ENCODE results near the gene HSP90B1.

Gene HSP90B1

DNA sequence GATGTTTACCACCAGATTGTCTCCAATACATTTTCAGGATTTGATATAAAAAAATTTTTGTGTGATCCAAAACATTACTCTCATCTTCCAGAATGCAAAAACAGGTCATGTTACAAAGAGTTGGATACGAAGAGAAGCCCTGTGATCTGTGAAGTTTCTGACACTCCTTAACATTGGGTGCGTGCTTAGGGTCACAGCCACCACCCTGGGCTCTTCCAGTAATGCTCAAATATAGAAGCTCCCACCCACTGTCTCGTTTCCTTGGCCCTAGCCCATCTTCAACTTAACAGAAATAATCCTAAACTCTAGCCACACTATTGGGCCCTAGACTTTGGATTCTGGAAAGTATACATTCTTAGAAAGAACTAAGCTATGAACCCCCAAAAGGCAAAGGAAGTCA, 32.9 kb upstream of the HSP90B1 start:
- H3K9me3 ChIP-seq (ENCODE audit: insufficient read depth, low read length) = no peaks in the 10 kb centered on the region
- no peaks in the 10 kb centered on the region for H3K36me3 ChIP-seq (ENCODE audit: insufficient read depth, insufficient read length, low read length)
- no peak for TF ChIP-seq SUZ12 (IDR thresholded peaks at IDR 0.05; ENCODE audit: extremely low read depth, insufficient read depth, insufficient read length)
- TF ChIP-seq YY1 (IDR thresholded peaks at IDR 0.05; ENCODE audit: insufficient read depth, insufficient read length) = no peak
- H3K9ac ChIP-seq (ENCODE audit: insufficient read length, low read depth) = no peak overlapping the region
- H3K4me3 ChIP-seq (ENCODE audit: insufficient read length, low read depth) = no peak overlapping the region
- DNase-seq (ENCODE audit: low read depth, low spot score) = no peak
- no peaks in the 10 kb centered on the region for H3K4me1 ChIP-seq (ENCODE audit: insufficient read depth, insufficient read length)
- no peaks in the 10 kb centered on the region for H3K27me3 ChIP-seq (ENCODE audit: insufficient read depth, insufficient read length)

DNA sequence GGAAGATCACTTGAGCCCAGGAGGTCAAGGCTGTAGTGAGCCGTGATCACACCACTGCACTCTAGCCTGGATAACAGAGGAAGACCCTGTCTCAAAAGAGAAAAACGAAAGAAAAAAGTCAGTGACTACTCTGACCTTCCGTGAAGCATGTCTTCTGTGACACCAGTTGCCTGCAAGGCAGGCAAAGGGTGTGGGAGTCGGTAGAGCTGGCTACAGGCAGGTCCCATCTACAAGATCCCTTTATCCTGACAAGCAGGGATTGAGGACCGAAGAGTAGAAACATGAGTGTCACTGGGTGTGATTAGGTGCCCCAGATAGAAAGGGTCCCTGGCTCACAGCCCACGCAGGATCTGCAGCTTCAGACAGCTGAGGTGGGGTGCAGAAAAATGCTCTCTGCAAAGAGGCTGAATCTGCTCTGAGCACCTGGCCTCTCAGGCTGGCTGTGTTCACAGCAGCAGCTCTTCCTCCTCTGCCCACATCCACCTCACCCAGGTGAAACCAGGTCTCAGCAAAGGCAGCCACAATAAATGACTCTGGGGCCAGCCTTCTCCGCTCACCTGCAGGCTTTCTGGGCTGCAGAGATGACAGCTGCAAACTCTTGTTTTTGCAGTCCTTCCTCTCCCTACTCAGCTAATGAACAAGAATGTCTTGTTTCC, 28.6 kb upstream of the HSP90B1 start:
- Histone ChIP-seq H3K36me3 (ENCODE audit: insufficient read depth, insufficient read length, low read length) (no peaks in the 10 kb centered on the region), H3K27me3 (ENCODE audit: insufficient read depth, insufficient read length) (peaks cover 10% of the 10 kb centered on the region), H3K9ac (ENCODE audit: insufficient read length, low read depth) (no peak overlapping the region), H3K9me3 (ENCODE audit: insufficient read depth, low read length) (no peaks in the 10 kb centered on the region), H3K4me3 (ENCODE audit: insufficient read length, low read depth) (no peak overlapping the region), H3K4me1 (ENCODE audit: insufficient read depth, insufficient read length) (no peaks in the 10 kb centered on the region)
- TF ChIP-seq YY1 (IDR thresholded peaks at IDR 0.05; ENCODE audit: insufficient read depth, insufficient read length) (no peak), ZNF274 (IDR thresholded peaks at IDR 0.05; ENCODE audit: low read depth, low read length) (no peak), SUZ12 (IDR thresholded peaks at IDR 0.05; ENCODE audit: extremely low read depth, insufficient read depth, insufficient read length) (no peak)
- DNase-seq (ENCODE audit: low read depth, low spot score) = no peak

DNA sequence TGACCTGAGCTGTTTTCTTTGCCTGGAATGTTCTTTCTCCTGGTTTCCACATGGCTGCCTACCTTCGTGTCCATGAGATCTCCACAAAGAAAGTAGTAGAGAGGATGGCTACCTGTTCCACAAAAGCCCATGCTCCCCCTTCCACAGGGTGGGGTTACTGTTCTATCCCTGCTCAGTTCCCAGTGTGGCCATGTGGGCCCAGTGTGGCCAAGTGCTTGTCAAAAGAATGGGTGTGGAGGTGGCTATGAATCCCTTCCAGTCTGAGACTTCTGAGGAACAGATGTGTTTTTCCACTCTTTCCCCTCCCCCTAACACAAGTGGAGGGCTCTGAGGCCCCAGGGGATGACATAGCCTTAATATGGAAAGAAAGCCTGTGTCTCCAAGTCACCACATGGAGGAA, 26.2 kb upstream of the HSP90B1 start:
- H3K9me3 ChIP-seq (ENCODE audit: insufficient read depth, low read length) = no peaks in the 10 kb centered on the region
- H3K4me3 ChIP-seq (ENCODE audit: insufficient read length, low read depth) = no peak overlapping the region
- no peak for DNase-seq (ENCODE audit: low read depth, low spot score)
- H3K36me3 ChIP-seq (ENCODE audit: insufficient read depth, insufficient read length, low read length) = no peaks in the 10 kb centered on the region
- H3K27me3 ChIP-seq (ENCODE audit: insufficient read depth, insufficient read length) = peaks cover 11% of the 10 kb centered on the region
- TF ChIP-seq ZNF274 (IDR thresholded peaks at IDR 0.05; ENCODE audit: low read depth, low read length) = no peak
- no peak for TF ChIP-seq SUZ12 (IDR thresholded peaks at IDR 0.05; ENCODE audit: extremely low read depth, insufficient read depth, insufficient read length)
- no peak for TF ChIP-seq YY1 (IDR thresholded peaks at IDR 0.05; ENCODE audit: insufficient read depth, insufficient read length)
- H3K9ac ChIP-seq (ENCODE audit: insufficient read length, low read depth) = no peak overlapping the region
- no peaks in the 10 kb centered on the region for H3K4me1 ChIP-seq (ENCODE audit: insufficient read depth, insufficient read length)

DNA sequence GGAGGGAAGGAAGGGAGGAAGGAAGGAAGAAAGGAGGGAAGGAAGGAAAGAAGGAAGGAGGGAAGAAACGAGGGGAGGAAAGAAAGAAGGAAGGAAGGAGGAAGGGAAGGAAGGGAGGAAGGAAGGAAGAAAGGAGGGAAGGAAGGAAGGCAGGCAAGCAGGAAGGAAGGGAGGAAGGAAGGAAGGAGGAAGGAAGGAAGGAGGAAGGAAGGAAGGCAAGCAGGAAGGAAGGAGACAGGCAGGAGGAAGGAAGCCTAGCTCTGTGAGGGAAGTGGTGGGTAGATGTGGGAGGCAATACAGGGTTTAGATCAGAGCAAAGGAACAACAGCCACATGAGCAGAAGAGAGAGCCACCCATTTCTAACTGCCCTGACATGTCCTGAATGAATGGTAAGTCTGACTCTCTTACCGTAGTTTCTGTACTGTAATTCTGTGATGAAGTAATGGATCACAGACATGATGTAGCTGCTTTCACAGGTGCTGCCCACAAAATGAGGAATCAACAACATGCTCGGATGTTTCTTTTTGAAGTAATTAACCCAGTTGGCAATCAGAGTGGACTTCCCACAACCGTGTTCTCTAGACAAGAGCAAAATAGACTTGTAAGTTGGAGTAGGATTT, 24.4 kb upstream of the HSP90B1 start:
- Histone ChIP-seq H3K9me3 (ENCODE audit: insufficient read depth, low read length) (no peaks in the 10 kb centered on the region), H3K9ac (ENCODE audit: insufficient read length, low read depth) (no peak overlapping the region), H3K27me3 (ENCODE audit: insufficient read depth, insufficient read length) (peaks cover 11% of the 10 kb centered on the region), H3K4me1 (ENCODE audit: insufficient read depth, insufficient read length) (no peaks in the 10 kb centered on the region), H3K36me3 (ENCODE audit: insufficient read depth, insufficient read length, low read length) (no peaks in the 10 kb centered on the region), H3K4me3 (ENCODE audit: insufficient read length, low read depth) (no peak overlapping the region)
- no peak for TF ChIP-seq SUZ12 (IDR thresholded peaks at IDR 0.05; ENCODE audit: extremely low read depth, insufficient read depth, insufficient read length)
- no peak for TF ChIP-seq YY1 (IDR thresholded peaks at IDR 0.05; ENCODE audit: insufficient read depth, insufficient read length)
- no peak for TF ChIP-seq ZNF274 (IDR thresholded peaks at IDR 0.05; ENCODE audit: low read depth, low read length)
- DNase-seq (ENCODE audit: low read depth, low spot score) = no peak

DNA sequence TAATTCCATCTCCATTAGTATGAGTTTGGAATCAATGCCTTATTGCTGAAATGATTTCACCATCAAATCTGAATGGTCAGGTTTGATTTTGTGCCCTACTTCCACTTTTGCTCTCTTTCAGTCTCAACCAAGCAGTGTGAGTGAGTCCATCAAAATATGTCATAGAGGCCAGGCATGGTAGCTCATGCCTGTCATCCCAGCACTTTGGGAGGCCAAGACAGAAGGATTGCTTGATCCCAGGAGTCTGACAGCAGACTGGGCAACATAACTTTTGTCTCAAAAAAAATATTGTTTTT, 22.0 kb upstream of the HSP90B1 start:
- Histone ChIP-seq H3K27me3 (ENCODE audit: insufficient read depth, insufficient read length) (peaks cover 11% of the 10 kb centered on the region), H3K36me3 (ENCODE audit: insufficient read depth, insufficient read length, low read length) (no peaks in the 10 kb centered on the region), H3K4me1 (ENCODE audit: insufficient read depth, insufficient read length) (no peaks in the 10 kb centered on the region), H3K9ac (ENCODE audit: insufficient read length, low read depth) (no peak overlapping the region), H3K4me3 (ENCODE audit: insufficient read length, low read depth) (no peak overlapping the region), H3K9me3 (ENCODE audit: insufficient read depth, low read length) (no peaks in the 10 kb centered on the region)
- no peak for DNase-seq (ENCODE audit: low read depth, low spot score)
- no peak for TF ChIP-seq ZNF274 (IDR thresholded peaks at IDR 0.05; ENCODE audit: low read depth, low read length)
- no peak for TF ChIP-seq YY1 (IDR thresholded peaks at IDR 0.05; ENCODE audit: insufficient read depth, insufficient read length)
- TF ChIP-seq SUZ12 (IDR thresholded peaks at IDR 0.05; ENCODE audit: extremely low read depth, insufficient read depth, insufficient read length) = no peak

DNA sequence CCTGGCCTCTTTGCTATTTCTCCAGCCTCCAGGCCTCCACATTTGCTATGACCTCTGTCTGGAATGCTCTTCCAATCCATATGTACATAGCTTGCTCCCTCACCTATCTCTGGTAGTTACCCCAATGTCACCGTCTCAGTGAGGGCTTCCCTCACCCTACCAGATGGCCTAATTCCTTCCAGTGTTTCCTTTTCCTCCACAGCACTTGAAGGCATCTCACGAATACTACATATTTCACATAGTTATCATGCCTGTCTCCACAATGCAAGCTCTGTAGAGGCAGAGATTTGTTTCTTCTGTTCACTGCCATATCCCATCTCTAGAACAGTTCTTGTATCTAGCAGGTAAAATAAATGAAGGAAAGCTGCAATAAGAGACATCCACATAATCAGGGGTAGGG, 21.3 kb upstream of the HSP90B1 start:
- H3K36me3 ChIP-seq (ENCODE audit: insufficient read depth, insufficient read length, low read length) = no peaks in the 10 kb centered on the region
- no peaks in the 10 kb centered on the region for H3K4me1 ChIP-seq (ENCODE audit: insufficient read depth, insufficient read length)
- H3K27me3 ChIP-seq (ENCODE audit: insufficient read depth, insufficient read length) = peaks cover 11% of the 10 kb centered on the region
- H3K9ac ChIP-seq (ENCODE audit: insufficient read length, low read depth) = no peak overlapping the region
- H3K4me3 ChIP-seq (ENCODE audit: insufficient read length, low read depth) = no peak overlapping the region
- H3K9me3 ChIP-seq (ENCODE audit: insufficient read depth, low read length) = no peaks in the 10 kb centered on the region
- no peak for DNase-seq (ENCODE audit: low read depth, low spot score)
- TF ChIP-seq YY1 (IDR thresholded peaks at IDR 0.05; ENCODE audit: insufficient read depth, insufficient read length) (no peak), SUZ12 (IDR thresholded peaks at IDR 0.05; ENCODE audit: extremely low read depth, insufficient read depth, insufficient read length) (no peak), ZNF274 (IDR thresholded peaks at IDR 0.05; ENCODE audit: low read depth, low read length) (no peak)

DNA sequence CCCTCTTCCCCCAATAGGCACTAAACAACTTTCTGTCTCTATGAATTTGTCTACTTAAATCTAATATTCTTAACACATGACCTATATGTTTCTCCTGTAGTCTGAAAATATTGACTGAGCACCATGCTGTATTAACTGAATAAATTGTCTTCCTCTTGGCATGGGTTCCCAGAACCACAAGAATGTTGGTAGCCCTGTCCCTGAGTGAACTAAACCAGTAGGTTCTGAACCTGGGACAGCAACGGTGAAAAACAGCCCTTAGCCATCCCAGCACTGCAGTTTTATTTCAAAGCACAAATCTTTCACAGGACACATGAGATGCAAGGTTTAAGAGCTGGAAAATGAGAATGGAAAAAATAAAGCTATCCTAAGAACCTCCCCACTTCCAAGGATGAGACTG, 20.4 kb upstream of the HSP90B1 start:
- Histone ChIP-seq H3K4me1 (ENCODE audit: insufficient read depth, insufficient read length) (no peaks in the 10 kb centered on the region), H3K9me3 (ENCODE audit: insufficient read depth, low read length) (no peaks in the 10 kb centered on the region), H3K36me3 (ENCODE audit: insufficient read depth, insufficient read length, low read length) (no peaks in the 10 kb centered on the region), H3K4me3 (ENCODE audit: insufficient read length, low read depth) (no peak overlapping the region), H3K9ac (ENCODE audit: insufficient read length, low read depth) (no peak overlapping the region), H3K27me3 (ENCODE audit: insufficient read depth, insufficient read length) (peaks cover 11% of the 10 kb centered on the region)
- TF ChIP-seq ZNF274 (IDR thresholded peaks at IDR 0.05; ENCODE audit: low read depth, low read length) (no peak), SUZ12 (IDR thresholded peaks at IDR 0.05; ENCODE audit: extremely low read depth, insufficient read depth, insufficient read length) (no peak), YY1 (IDR thresholded peaks at IDR 0.05; ENCODE audit: insufficient read depth, insufficient read length) (no peak)
- no peak for DNase-seq (ENCODE audit: low read depth, low spot score)
